Femur (tissue), 1 donor: ENCODE measurements around the gene MFSD6L.
A peak's percentile ranks its signal among the peaks of the same experiment; 100 is the strongest.
"Not testable (repeated sequence)": the region's sequence is repeated elsewhere in the genome, so short reads cannot be mapped to it uniquely, and the experiment has no call there.

ENCODE experiments used
- DNase-seq: peaks from one replicate; pipeline ENCODE4 v3.0.0-alpha.2; 2017

The MFSD6L gene

DNA sequence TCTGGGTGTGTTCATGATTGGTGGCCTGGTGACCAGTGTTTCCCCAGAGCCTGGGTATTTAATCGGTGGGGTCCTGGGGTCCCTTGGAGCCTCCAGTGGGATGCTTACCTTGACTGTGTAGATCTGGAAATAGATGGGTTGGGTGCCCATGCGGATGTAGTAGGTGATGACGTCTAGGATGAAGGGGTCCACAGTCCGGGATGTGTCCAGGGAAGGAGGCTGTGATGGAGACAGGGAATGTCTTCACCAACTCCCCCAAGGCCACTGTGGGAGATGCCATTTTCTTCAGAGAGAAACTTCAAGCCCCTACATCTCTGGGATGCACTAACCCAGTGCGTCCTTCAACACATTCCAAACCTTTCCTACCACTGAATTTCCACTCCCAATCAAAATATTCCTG is 24.1 kb upstream of the MFSD6L start:
- DNase-seq = no peak

DNA sequence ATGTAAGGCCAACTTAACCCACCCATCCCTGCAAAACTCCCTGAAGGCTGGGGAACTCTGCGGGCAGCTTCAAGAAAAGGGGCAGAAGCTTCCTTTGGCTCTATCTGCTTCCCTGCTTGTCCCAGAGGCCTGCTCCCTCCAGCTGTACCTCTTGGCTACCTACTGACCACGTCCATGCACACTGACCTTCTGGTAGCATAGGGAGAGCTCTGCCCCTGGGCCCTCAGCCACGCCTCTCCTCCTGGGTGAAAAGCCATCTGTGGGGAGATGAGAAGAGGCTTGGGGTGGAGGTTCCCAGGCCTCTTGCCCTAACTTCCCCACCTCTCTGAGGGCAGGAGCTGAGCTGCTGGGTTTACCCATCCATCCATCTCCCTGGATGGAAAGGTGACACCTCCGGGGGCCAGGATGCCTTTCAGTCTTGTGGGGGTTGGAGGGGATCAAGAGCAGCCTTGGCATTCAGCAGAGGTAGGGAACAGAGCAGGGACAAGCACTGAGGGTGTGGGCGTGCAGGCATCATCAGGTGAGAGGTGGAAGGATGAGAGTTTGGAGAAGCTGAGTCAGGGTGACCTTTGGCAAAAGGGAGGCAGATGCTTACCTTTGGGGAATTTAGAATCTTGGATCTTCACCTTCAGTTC is 23.4 kb upstream of the MFSD6L start:
- DNase-seq = no peak

- no peak for DNase-seq
Observed at GRCh38 chr17:8821446-8822105, 22.4 kb upstream of the MFSD6L start.

- DNase-seq = no peak
Observed at GRCh38 chr17:8820311-8821010, 21.3 kb upstream of the MFSD6L start.

DNA sequence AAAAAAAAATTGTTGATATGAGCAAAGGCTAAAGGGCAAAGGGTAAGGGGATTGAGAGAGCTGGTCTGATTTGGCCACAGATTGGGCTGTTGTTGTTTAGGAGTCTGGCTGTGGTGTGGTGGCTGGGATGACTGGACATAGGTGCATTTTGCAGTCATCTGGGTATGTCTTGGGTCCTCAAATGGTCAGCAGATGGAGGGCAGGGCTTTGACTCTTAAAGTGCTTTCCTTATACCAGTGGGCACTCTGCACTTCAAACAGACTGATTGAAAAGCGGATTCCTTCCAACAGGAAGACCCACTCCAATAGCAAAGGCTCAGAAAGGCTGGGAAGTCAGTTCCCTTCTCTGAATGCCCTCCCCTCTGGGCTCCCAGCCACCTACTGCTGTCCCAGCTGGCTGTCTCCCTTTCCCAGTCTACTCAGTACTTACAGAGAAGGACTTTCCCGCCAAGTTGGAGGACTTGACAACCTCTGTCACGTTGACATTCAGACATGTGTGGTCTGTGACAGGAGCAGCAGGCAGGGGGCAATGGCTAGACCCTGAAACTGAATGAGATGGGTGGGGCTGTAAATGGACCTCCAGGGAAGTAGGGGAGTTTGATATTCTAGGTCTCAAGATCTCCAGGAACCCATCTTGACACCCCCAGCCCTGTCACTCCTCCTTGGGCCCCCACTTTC is 19.6 kb upstream of the MFSD6L start:
- no peak for DNase-seq

DNA sequence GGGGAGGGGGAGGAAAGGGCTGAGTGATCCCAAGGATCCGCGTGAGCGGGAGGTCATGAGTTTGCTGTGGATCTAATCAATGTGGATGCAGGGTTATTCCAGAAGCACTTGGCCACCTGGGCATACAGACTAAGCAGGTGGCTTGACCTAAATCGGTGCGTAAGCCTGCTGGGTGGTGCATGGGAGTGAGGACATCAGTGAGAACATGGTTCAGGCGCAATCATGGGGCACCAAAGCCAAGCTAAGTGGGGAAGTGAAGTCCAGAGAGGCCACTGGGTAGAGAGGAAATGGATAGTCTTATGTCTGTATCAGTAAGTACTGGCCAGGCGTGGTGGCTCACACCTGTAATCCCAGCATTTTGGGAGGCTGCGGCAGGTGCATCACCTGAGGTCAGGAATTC is 18.9 kb upstream of the MFSD6L start:
- no peak for DNase-seq

DNA sequence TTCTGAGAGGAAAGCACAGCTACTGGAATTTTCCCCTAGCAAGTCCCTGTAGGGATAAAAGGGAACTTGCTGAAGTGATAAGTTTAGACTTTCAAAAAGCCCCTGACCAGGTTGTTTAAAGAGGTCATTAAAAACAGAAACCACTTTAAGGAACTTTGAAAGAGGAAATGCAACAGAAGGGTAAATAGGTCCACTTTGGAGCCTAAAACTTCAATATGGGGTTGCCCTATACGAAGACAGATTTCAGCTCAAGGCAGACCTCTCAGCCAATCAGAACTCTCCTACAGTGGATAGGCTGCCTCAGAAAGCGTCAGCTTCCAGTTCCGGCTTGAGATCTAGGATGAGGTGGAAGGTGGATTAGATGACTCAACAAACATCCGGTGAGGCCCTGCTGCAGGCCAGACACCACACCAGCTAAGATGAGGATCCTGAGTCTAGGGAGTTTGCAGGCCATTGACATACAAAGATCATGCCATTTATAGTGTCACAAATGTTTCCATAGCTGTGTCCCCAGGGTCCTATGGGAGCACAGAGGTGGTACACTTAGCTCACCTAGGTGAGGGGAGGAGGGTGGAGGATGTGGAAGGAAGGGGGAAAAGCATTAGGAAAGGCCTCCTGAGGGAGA is 7.9 kb upstream of the MFSD6L start:
- no peak for DNase-seq

DNA sequence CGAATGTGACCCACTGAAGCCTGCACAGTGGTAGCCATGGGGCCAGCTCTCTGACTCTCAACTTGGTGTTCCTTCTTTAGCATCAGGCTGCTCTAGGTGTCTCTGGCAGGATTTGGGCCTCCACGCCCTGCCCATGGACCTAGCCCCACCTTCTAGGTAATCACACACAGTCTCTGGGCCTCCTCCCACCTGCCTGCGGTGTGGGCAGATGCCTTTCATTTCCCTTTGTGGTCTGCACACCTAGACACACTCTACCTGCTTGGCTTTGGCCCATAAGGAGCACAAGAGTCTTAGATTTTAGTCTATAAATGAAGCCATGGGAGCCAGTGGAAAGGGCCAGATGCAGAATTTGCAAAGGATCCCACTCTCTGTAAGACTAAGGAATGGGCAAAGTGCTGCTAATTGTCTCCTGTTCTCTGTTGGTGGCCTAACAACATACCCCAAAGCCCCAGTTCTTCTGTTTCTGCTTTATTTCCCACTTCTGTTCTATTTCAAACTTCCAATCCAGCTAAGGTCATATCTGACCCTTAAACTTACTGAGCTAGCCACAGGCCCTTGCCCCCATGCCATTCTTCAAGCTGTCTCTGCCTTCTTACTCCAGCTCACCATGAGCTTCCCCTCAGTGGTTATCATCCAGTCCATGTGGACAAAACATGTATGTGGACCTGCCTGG is 7.2 kb upstream of the MFSD6L start:
- no peak for DNase-seq

DNA sequence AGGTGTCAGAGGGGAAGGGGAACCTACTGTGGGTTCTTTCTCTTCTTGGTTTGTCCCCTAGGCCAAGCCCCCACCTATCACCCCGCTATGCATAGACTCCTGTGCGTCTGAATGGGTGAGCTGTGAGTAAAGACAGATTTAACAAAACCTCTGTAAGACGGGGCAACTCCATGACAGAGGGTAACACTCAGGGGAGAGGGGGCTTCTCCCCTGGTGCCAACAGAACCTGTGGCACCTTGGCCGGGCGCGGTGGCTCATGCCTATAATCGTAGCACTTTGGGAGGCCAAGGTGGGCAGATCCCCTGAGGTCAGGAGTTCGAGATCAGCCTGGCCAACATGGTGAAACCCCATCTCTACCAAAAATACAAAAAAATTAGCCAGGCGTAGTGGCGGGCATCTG is 6.2 kb upstream of the MFSD6L start:
- not testable (repeated sequence) for DNase-seq

GRCh38 chr17:8803531-8804420 is 4.6 kb upstream of the MFSD6L start:
- no peak for DNase-seq

DNA sequence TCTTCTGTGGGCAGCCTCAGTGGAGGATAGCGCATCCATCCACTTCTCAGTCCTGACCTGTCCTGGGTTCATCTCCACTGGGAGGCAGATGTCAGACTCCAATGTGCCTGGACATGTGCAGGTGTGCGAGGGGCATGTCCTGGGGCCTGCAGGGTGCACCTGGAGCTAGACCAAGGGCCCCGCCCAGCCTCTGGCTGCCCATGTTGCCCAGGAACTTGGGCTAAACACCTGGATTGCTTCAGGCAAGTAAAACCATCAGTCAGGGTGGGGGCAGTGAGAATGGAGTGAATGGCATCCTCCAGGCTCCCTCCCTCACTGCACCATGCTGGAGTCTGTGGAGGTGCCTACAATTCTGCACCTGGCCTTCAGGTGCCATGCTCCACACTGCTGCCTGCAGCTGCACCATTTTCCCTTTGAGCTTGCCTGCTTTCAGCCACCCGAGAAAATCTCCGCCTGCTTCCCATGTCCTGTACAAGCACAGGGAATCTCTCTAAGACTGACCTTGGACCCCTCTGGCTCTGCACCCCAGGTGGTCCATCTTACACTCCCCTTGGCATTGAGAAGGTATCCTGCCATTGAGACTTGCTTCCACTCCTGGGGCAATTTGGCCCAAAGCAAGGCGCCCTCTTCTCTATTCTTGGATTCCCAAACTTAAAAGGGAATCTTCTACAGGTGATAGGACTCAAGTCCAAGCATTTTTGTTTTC is 2.1 kb upstream of the MFSD6L start:
- DNase-seq = no peak

DNA sequence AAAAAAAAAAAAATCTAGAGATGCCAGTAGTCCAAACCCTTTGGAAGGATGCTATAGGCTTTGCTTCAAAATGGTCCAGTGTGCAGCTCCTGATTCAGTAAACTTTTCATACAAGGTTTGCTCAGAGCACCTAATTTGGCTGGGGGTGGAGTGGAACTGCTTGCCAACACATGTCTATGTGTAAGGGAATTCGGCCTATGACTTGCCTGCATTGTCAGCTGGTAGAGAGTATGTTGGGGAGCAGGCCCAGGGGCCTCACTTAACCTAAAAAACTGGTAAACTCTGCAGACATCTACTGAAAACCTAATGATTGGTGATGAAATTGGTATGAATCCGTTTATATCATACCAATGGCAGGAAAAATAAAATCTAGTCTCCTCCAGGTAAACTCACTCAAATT is 1.5 kb upstream of the MFSD6L start:
- DNase-seq = no peak

DNA sequence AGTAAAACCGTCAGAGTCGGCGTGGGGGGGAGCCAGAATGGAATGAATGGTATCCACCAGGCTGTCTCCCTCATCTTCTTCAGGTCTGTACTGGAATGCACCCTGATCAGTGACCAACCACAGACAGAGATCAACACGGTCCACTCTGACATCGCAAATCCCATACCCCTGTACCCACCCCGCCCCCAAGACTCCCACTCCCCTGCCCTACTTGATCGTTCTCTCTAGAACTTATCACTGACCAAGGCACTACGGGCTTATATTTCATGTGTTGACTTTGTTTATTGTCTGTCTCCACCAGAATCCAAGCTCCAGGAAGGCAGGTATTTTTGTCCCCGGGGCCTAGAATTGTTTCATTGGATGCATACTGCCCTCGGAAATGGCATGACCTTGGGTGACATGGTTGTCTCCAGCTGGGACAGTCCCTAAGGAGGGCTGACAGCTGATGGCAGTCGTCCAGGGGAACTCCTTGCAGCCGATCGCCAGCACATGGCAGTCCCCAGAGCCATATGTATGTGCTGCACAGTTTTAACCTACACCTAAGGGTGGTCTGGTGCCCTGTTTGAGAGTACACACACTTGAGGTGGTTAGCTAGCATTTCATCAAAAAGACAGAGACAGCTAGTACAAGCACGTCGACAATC is 526 bp upstream of the MFSD6L start:
- DNase-seq = peak; percentile 37

DNA sequence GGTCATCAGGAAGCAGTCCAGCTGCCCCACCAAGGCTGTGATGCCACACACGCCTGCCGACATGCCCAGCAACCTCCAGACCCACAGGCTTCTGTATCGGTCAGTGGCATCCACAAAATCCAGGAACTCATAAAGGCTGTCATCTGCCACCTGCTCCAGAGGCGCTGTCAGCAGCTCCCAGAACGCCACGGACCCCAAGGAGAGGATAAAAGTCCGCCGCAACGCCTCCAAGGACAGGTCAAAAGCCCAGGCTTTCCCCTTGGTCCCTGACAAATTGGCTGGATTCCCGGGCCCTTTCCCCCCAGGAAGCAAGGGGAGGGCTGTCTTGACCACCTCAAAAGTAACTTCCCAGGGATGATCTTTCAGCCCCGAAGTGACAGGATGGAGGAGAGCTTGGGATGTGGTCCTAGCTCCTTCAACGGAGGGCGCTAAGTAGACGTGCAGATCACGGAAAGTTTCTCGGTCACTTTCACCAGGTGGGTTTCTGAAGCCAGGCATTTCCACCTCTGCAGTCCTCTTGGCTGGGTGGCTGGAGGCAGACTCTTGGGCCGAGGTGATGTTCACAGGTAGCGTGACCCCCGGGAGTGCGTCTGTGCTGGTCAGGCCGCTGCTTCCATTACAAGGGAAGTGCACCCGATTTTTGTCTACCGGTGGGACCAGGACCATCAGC is 854 bp downstream of the MFSD6L start:
- no peak for DNase-seq

DNA sequence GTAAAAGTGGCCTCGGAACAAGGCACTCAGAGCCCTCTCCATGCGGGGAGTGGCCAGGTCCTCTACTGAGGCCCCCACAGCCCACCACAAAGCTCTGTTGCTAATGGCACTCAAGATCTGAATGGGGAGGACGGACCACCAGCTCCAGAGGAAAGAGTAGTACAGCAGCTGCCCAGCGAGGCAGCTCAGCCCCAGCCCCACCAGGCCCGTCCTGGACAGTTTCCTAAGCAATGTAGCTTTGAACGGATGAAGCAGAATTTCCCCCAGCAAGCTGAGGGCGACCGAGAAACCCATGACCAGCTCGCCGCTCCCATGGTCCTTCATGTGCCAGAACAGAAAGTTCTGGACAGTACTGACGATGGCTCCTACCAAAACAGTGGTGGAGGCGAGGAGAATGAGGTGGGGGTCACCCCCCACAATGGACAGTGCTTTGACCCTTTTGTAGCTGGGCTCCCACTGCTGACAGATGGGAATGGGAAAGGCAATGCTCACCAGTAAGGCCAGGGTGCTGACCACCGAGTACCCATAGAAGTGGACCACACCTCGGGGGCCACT is 1.5 kb downstream of the MFSD6L start:
- DNase-seq = no peak

GRCh38 chr17:8794636-8795035 is 4.5 kb downstream of the MFSD6L start:
- DNase-seq = no peak

- DNase-seq = no peak
Observed at GRCh38 chr17:8793649-8794048, 5.5 kb downstream of the MFSD6L start.

DNA sequence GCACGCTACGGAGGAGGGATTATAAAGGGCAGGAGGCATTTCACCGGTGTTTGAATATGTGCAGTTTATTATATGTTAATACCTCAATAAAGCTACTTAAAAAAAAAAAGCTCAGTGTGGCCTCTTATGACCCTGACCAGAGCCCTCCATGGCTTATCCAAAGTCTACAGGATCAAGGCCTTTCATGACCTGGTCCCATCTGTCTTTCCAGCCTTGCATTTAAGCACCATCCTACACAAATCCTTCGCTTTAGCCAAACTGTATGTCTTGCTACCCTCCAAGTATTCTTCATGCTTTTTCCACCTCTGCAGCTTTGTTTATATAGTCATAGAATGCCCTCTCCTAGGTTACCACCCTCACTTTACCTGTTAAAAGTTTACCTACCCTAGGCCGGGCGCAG is 6.5 kb downstream of the MFSD6L start:
- DNase-seq = no peak

- no peak for DNase-seq
Observed at GRCh38 chr17:8791910-8792270, 7.3 kb downstream of the MFSD6L start.
